ENCODE results near the gene CRISPLD2. TPM values are rescaled to one million over a fixed set of nuclear protein-coding genes. Genes with fewer than 3 reads are reported as not detected.
A peak's percentile ranks its signal among the peaks of the same experiment; 100 is the strongest.

CRISPLD2 gene
- total RNA-seq, 2 donors from 2014 or later: 58.4 to 76.4 TPM

- DNase-seq (ENCODE audit: low spot score): no peak
- Histone ChIP-seq H3K4me1 (peaks cover 0 to 20% of the 10 kb centered on the region in 2 donors), H3K27ac (peak overlapping the region; percentile 76 to 85), H3K4me3 (peak overlapping the region; percentile 46 to 67), H3K36me3 (no peaks in the 10 kb centered on the region), H3K9me3 (no peaks in the 10 kb centered on the region), H3K27me3 (no peaks in the 10 kb centered on the region)
- TF ChIP-seq CTCF (IDR thresholded peaks at IDR 0.05): no peak
These were observed 986 bp downstream of the CRISPLD2 start for GRCh38 chr16:84820771-84821170.

DNA sequence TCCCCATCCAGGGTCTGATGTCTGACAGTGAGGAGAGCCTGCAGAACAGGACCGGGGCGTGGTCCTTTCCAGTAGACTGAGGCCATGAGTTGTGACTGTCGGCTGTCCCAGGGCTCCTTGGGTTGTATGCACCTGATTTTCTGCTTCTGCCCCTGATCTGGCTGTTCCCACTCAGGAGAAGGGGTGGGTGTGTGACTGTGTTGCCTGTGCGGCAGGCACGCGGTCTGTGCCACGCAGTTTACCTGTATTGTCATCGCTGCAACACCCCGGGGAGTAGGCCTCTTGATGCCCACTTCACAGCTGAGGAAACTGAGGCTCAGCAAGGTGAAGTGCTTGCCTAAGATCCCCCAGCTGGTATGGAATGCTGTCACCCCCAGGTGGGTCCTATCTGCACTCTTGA lies 1.4 kb downstream of the CRISPLD2 start:
- H3K27me3 ChIP-seq: no peaks in the 10 kb centered on the region
- DNase-seq (ENCODE audit: low spot score): no peak
- no peak for TF ChIP-seq CTCF (IDR thresholded peaks at IDR 0.05)
- peak overlapping the region; percentile 46 to 67 for H3K4me3 ChIP-seq
- H3K9me3 ChIP-seq: no peaks in the 10 kb centered on the region
- peak overlapping the region; percentile 76 to 85 for H3K27ac ChIP-seq
- no peaks in the 10 kb centered on the region for H3K36me3 ChIP-seq
- peaks cover 0 to 20% of the 10 kb centered on the region in 2 donors for H3K4me1 ChIP-seq

DNA sequence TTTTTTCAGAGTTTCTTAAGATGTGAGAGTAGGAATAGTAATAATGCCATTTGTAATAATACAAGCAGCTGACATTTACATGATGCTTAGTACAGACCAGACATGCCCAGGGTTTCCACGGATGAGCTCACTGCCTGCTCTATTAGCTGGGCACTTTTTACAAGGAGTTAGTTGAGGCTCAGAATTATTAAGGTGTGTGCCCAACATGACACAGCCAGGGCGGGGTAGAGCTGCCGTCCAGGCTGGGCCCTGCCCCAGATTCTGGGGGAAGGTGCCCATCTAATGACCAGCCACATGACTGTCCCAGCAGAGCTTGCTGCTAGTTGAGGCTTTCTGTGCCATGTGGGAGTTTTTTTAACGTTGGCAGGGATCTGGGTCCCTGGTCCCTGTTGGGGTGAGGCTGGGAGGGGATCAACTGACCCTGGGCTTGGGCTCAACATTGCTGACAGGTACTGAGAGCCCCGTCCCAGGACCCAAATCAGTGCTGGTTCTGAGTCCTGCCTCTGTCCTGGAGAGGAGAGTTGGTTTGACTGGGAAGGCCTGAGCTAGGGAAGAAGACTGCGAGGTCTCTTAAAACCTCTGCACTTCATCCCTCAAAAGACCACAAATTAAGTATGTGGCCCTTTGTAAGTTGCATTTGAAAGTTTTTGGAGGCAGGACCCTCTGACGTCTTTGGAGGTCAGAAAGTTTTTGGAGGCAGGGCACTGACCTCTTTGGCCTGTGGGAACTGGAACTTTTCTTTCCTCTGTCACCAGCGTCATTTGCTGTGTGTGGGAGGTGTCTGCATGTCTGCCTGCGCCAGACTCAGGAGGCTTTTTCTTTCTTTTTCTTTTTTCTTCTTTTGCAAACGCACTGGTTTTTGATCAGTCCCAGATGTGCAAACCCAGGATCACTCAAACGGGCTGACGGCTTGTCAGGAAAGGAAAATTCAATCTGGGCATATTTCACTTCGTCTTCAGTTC lies 2.2 kb downstream of the CRISPLD2 start:
- H3K4me3 ChIP-seq: peak overlapping the region; percentile 46 to 67

GRCh38 chr16:84822990-84823389 lies 3.2 kb downstream of the CRISPLD2 start:
- peak overlapping the region; percentile 46 to 67 for H3K4me3 ChIP-seq
- peak overlapping the region; percentile 51 to 85 for H3K27ac ChIP-seq
- peaks cover 0 to 25% of the 10 kb centered on the region in 2 donors for H3K4me1 ChIP-seq

More for the DNA sequence above, 2.2 kb downstream of the CRISPLD2 start:
- Histone ChIP-seq H3K9me3 (no peaks in the 10 kb centered on the region), H3K27me3 (no peaks in the 10 kb centered on the region), H3K27ac (peak overlapping the region; percentile 76 to 85), H3K36me3 (no peaks in the 10 kb centered on the region), H3K4me1 (peaks cover 0 to 20% of the 10 kb centered on the region in 2 donors)
- TF ChIP-seq CTCF (IDR thresholded peaks at IDR 0.05): no peak
- DNase-seq (ENCODE audit: low spot score): no peak

DNA sequence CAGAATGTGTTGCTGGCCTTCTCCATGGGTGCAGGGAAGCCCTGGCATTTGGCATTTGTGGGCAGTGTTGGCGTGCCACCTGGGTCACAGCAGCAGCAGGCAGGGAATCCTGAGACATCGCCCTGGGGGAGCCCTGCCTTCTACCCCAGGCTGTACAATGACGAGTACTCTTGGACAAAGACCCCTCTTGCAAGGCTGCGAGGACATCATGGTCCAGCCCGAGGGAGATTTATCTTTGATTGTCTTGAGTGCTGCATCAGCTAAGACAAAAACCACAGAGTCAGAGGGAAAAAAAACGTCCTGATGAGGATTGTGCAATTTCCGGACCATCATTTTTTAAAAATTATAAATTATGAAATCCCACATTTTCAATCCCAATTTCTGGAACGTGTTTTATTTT lies 3.7 kb downstream of the CRISPLD2 start:
- no peaks in the 10 kb centered on the region for H3K9me3 ChIP-seq
- no peaks in the 10 kb centered on the region for H3K36me3 ChIP-seq
- H3K27me3 ChIP-seq: no peaks in the 10 kb centered on the region
- H3K4me3 ChIP-seq: peak overlapping the region in 1 of 2 donors; percentile 67
- peaks cover 0 to 30% of the 10 kb centered on the region in 2 donors for H3K4me1 ChIP-seq
- TF ChIP-seq CTCF (IDR thresholded peaks at IDR 0.05): no peak
- H3K27ac ChIP-seq: peak overlapping the region; percentile 51 to 85
- DNase-seq (ENCODE audit: low spot score): no peak

More at GRCh38 chr16:84822990-84823389, 3.2 kb downstream of the CRISPLD2 start:
- no peaks in the 10 kb centered on the region for H3K9me3 ChIP-seq
- TF ChIP-seq CTCF (IDR thresholded peaks at IDR 0.05): no peak
- H3K27me3 ChIP-seq: no peaks in the 10 kb centered on the region
- no peaks in the 10 kb centered on the region for H3K36me3 ChIP-seq
- no peak for DNase-seq (ENCODE audit: low spot score)
